Retinal pigment epithelial cell (primary cell): ENCODE results near the gene SERPIND1.

ENCODE experiments used
- DNase-seq: peaks from one replicate; pipeline ENCODE4 v3.0.0-alpha.2; 2010; ENCODE audit warnings: low read depth
- H3K4me3 ChIP-seq: 2 replicates; pipeline ENCODE4 v1.5.1; 2011; ENCODE audit warnings: mild to moderate bottlenecking, low read length, control low read depth, moderate library complexity
- CTCF ChIP-seq: conservative IDR thresholded peaks from 2 replicates; pipeline ENCODE4 v1.5.1; 2011; ENCODE audit warnings: low read depth, low read length, control low read depth, inconsistent platforms

Gene SERPIND1

GRCh38 chr22:20760084-20760483 lies 13.8 kb upstream of the SERPIND1 start:
- H3K4me3 ChIP-seq: no peak overlapping the region
- no peak for DNase-seq
- no peak for TF ChIP-seq CTCF

GRCh38 chr22:20761536-20761935 lies 12.4 kb upstream of the SERPIND1 start:
- TF ChIP-seq CTCF: no peak
- DNase-seq: no peak
- no peak overlapping the region for H3K4me3 ChIP-seq

- no peak overlapping the region for H3K4me3 ChIP-seq
- no peak for TF ChIP-seq CTCF
- DNase-seq: no peak
Observed at GRCh38 chr22:20762233-20762796, 11.6 kb upstream of the SERPIND1 start.

GRCh38 chr22:20763630-20764470 lies 10.1 kb upstream of the SERPIND1 start:
- no peak for DNase-seq
- no peak overlapping the region for H3K4me3 ChIP-seq
- no peak for TF ChIP-seq CTCF

- H3K4me3 ChIP-seq: no peak overlapping the region
- TF ChIP-seq CTCF: no peak
- DNase-seq: no peak
Observed at GRCh38 chr22:20764471-20764720, 9.5 kb upstream of the SERPIND1 start.

GRCh38 chr22:20764729-20765128 lies 9.2 kb upstream of the SERPIND1 start:
- H3K4me3 ChIP-seq: no peak overlapping the region
- TF ChIP-seq CTCF: no peak
- DNase-seq: no peak

- DNase-seq: no peak
- no peak overlapping the region for H3K4me3 ChIP-seq
- TF ChIP-seq CTCF: no peak
Observed at GRCh38 chr22:20765938-20766337, 8.0 kb upstream of the SERPIND1 start.
